ENCODE data around the gene PCGF2.

Gene PCGF2

DNA sequence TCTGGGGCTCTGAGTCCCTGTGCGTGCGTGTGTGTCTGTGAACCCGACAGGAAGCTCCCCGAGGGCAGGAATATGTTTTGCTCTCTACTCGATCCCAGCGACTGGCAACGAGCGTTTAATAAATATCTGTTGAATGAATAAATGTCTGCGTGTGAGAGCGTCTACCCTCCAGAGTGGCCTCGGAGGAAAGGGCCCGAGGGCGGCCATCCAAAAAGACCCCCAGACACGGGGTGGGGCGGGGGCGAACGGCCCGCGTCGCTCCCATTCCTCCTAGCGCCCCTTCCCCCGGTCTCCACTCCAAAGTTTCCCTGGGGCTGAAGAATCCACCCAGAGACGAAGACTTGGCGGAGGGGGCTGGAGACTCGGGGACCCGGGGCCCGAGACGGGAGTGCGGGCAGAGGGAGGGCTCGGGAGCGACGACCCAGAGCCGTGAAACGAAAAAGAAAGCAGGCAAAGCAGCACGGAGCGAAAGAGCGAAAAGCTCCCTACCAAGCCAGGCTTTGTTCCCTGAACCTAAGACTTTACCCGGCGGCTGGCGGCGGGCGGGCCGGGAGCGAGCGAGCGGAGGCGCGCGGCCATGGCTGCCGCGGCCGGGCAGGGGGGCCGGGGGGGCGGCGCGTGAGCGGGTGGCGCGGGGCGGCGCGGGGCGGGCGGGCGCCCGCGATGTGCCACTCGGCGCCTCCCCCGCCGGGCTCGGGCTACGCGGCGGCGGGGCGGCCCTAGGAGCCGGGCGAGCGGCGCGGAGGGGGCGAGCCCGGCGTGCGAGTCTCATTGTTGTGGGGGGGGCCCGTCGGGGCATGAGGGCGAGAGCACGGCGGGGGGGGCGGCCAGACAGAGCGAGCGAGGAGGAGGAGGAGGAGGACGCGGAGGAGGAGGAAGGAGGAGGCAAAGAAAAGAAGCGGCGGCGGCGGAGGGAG, 43.3 kb downstream of the PCGF2 start, which contains the start of gene MLLT6:
MLLT6 (plus strand) TSS at position 668 of the 917 bp plus-strand sequence. CDS start 360 bp downstream, outside the sequence.
- peak in 54 of 56 donors; percentile 31 to 87 (median 68) for DNase-seq

DNA sequence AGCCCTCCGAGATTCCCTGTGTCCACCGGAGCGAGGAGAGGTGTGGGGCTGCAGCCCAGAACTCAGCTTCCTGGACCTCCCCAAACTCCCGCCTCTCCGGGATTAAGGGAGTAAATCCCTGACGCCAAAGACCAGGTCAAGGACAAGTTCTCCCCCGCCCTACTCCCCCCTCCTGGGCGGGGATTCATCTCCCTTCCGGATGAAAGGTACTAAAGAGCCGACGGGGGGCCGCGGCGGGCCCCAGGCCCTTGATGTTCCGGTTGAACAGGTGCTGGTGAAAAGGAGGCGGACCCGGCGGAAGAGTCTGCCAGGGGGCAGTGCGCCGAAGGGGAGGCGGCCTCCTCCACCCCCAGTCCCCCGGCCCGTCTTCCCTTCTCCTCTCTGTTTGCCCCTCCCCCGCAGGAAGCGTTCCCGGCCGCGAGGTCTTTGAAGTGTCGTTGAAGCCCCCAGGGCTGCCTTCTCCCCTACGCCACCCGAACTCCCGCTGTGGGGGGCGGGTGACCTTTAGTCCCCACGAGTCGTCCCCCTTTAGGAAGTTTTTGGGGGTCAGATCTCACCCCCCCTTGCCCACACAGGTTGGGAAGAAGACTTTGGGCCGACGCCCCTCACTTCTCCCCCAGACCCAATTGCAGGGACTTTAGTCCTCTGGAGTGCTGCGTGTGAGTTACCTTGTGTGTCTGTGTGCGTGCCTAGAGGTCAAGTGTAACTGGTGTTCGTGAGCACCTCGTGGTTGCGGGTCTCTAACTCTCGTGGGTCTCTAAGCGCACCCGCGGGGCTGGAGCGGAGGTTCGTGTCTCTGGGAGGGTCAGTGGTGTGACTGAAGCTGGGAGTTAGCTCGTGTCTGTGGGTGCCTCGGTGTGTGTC, 44.2 kb downstream of the PCGF2 start:
- peak in 17 of 56 donors; percentile 3 to 58 (median 25) for DNase-seq

GRCh38 chr17:38702916-38703741, 45.0 kb downstream of the PCGF2 start:
- peak in 1 of 56 donors; percentile 50 for DNase-seq

- peak in 53 of 56 donors; percentile 34 to 90 (median 69) for DNase-seq
Measured at GRCh38 chr17:38702166-38702915, 45.8 kb downstream of the PCGF2 start.

- peak in 17 of 56 donors; percentile 32 to 77 (median 56) for DNase-seq
Measured at GRCh38 chr17:38701504-38702165, 46.5 kb downstream of the PCGF2 start.

- no peak for DNase-seq
Measured at GRCh38 chr17:38698760-38699159, 49.4 kb downstream of the PCGF2 start.

DNA sequence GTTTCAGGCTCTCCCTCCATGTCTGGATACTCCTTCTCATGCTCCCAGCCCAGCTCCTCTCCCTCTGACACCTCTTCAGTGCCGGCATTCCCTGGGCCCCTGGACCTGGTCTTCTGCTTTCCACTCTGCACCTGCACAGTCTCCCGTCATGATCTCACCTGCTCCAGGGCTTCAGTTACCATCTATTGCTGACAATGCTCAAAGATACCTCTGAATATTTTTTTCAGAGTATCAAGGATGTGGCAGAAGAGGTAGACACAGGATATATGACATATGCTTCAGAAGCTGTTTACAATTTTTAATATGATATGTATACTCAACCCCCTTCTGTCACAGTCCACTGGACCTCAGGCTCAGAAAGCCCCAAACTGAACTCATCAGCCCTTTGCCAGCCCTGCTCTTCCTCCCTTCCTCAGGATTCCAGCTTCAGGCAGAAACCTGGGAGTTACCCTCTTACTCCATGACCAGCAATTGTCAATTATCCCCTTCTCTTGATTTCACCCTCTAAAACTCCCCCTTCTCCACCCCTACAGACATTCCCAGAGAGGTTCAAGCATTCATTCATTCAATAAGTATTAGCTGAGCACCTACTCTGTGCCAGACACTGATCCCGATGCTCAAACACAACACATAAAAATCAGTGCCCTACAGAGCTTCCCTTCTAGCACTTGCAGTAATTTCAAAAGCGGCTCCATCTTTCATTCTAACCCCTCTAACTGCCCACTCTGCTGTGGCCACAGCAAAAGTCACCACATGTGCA, 50.9 kb downstream of the PCGF2 start:
- DNase-seq: no peak

DNA sequence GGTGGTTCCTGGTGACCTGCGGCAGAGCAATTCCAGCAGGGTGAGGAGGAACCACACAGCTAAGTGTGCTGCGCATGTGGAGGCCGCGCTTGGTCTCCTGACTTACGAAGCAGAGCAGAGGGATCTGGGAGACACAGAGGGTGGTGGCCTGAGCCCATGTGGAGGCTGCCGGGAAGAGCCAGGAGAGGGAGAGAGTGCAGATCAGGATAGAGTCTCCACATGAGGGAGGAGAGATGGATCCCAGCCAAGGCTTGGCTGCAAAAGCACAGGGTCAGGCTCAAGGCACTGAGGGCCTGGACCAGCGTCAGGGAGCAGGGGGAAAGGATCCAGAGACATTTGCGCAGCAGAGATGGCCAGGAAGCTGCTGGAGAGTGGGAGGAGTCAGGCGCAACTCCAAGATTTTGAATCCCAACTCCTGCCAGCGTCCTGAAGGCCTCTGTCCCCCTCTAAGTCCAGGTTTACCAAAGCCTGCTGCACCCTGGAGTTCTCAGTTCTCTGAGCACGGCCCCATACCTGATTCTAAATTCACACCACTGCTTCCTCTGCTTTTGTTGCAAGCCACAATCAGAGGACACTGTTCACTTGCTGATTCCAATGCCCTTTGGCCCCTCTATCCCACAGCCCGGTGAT, 54.3 kb downstream of the PCGF2 start:
- peak in 28 of 56 donors; percentile 3 to 58 (median 26) for DNase-seq

- no peak for DNase-seq
Measured at GRCh38 chr17:38691154-38691553, 57.0 kb downstream of the PCGF2 start.

- no peak for DNase-seq
Measured at GRCh38 chr17:38690386-38690785, 57.8 kb downstream of the PCGF2 start.

GRCh38 chr17:38687286-38687685, 60.9 kb downstream of the PCGF2 start:
- DNase-seq: no peak

- peak in 4 of 56 donors; percentile 6 to 42 (median 28) for DNase-seq
Measured at GRCh38 chr17:38685491-38685890, 62.6 kb downstream of the PCGF2 start.
